PC-3 (cell line): ENCODE data around the gene TTC33. TPM values are rescaled to one million over a fixed set of nuclear protein-coding genes. Genes with fewer than 3 reads are reported as not detected.

Source experiments
- ATAC-seq: fragments of 200-7000 bp; cut with Tn5 transposase; 2 replicates; pipeline ENCODE4 v1.9.1; 2020; ENCODE audit warnings: mild to moderate bottlenecking, moderate library complexity
- BruUV-seq: library from RNA; stranded (reverse); fragments of 400-500 nt; replicated peaks from 2 replicates; lab custom pipeline; 2021; lab: Mats Ljungman, UMichigan
- CTCF ChIA-PET: fragments of 300-600 bp; sonication (Branson Sonifier 250); formaldehyde crosslinking; loops from one replicate; lab custom pipeline; 2022; ENCODE audit warnings: antibody characterized with exemption; lab: Charles Lee
- POLR2A ChIA-PET: fragments of 300-600 bp; sonication (Branson Sonifier 250); formaldehyde crosslinking; loops from one replicate; lab custom pipeline; 2022; ENCODE audit warnings: antibody characterized with exemption; ENCODE audit not compliant: unreplicated experiment; lab: Charles Lee
- DNase-seq: peaks from one replicate; pipeline ENCODE4 v3.0.0-alpha.2; 2015
- H2AFZ ChIP-seq: fragments of 300-600 bp; sonication (generic); 2 replicates; pipeline ENCODE4 v1.6.0; 2016; ENCODE audit warnings: antibody characterized with exemption, low read length
- H3F3A ChIP-seq: fragments of 300-600 bp; sonication (generic); one replicate; pipeline ENCODE4 v1.6.0; 2017; ENCODE audit warnings: antibody characterized with exemption, low read length, control low read depth, mild to moderate bottlenecking; ENCODE audit not compliant: unreplicated experiment
- H3K27ac ChIP-seq: fragments of 300-600 bp; sonication (generic); 2 replicates; pipeline ENCODE4 v1.5.1; 2016; ENCODE audit warnings: mild to moderate bottlenecking, low read length
- H3K27me3 ChIP-seq: fragments of 300-600 bp; sonication (generic); 2 replicates; pipeline ENCODE4 v1.6.1; 2016; ENCODE audit warnings: low read length, mixed read lengths
- H3K36me3 ChIP-seq: fragments of 300-600 bp; sonication (generic); 2 replicates; pipeline ENCODE4 v1.6.1; 2016; ENCODE audit warnings: low read depth, mixed run types, low read length, mixed read lengths
- H3K4me1 ChIP-seq: fragments of 300-600 bp; sonication (generic); 2 replicates; pipeline ENCODE4 v1.5.1; 2016; ENCODE audit warnings: low read length; ENCODE audit not compliant: insufficient read depth
- H3K4me2 ChIP-seq: fragments of 300-600 bp; sonication (generic); 2 replicates; pipeline ENCODE4 v1.6.0; 2016; ENCODE audit warnings: low read length
- H3K4me3 ChIP-seq: fragments of 300-600 bp; sonication (generic); 2 replicates; pipeline ENCODE4 v1.5.1; 2016; ENCODE audit warnings: mild to moderate bottlenecking, low read length, mixed read lengths
- H3K79me2 ChIP-seq: fragments of 300-600 bp; sonication (generic); 2 replicates; pipeline ENCODE4 v1.6.1; 2017; ENCODE audit warnings: low read length, mixed read lengths
- H3K9ac ChIP-seq: fragments of 300-600 bp; sonication (generic); 2 replicates; pipeline ENCODE4 v1.6.0; 2016; ENCODE audit warnings: mild to moderate bottlenecking, low read length
- H3K9me2 ChIP-seq: fragments of 300-600 bp; sonication (generic); replicated peaks from 2 replicates; pipeline ENCODE4 v1.6.1; 2016; ENCODE audit warnings: mixed run types, low read length, mixed read lengths
- H3K9me3 ChIP-seq: fragments of 300-600 bp; sonication (generic); 2 replicates; pipeline ENCODE4 v1.6.1; 2016; ENCODE audit warnings: low read length, mixed read lengths
- H4K20me1 ChIP-seq: fragments of 300-600 bp; sonication (generic); 2 replicates; pipeline ENCODE4 v1.6.1; 2016; ENCODE audit warnings: low read length, mixed read lengths
- EZH2 ChIP-seq: fragments of 300-600 bp; sonication (generic); IDR thresholded peaks from one replicate; pipeline ENCODE4 v1.6.1; 2017; ENCODE audit warnings: antibody characterized with exemption, mild to moderate bottlenecking, low read length; ENCODE audit not compliant: unreplicated experiment
- EZH2phosphoT487 ChIP-seq: fragments of 300-600 bp; sonication (generic); IDR thresholded peaks from 2 replicates; pipeline ENCODE4 v1.6.1; 2018; ENCODE audit warnings: mild to moderate bottlenecking, antibody characterized with exemption, low read length, borderline replicate concordance
- intact Hi-C: fragments of 100-400 bp; cut with micrococcal nuclease; formaldehyde crosslinking; loops from 2 replicates; pipeline ENCODE4 v1.9.0; 2023
- total RNA-seq: library from RNA; depleted of rRNA; stranded (reverse); fragments of >200 nt; gene quantifications from 2 replicates; pipeline ENCODE4 v1.2.3, GENCODE V29; 2014
- TF ChIP-seq, protein P1 (sequence below): fragments of 300-600 bp; sonication (generic); conservative IDR thresholded peaks from 2 replicates; pipeline ENCODE4 v1.5.1; 2017; ENCODE audit warnings: antibody characterized with exemption, low read depth, mild to moderate bottlenecking, low read length

Gene TTC33
- total RNA-seq, 1 experiment from 2014 or later, result 9.0 TPM

DNA sequence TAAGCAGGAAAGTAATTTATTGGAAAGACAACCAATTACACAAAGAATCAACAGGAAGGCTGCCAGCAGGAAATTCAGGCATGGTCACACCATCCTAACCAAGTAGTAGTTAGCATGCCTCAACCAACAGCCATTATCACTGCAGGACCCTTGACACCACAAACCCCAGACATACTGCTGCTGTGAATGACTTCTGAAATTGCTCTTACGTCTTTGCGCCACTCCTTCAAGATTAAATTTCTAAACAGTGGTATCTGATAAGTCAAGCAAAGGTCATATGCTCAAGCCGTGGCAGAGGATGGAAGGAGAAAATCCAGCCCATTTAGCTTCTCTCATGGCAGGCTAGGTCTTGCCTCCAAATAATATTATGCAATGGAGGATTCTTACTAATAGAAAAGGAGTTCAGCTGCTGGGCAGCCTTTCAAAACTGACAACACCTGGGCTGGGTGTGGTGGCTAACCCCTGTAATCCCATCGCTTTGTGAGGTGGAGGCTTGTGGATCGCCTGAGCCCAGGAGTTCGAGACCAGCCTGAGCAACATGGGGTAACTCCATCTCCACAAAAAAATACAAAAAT is 81.0 kb downstream of the TTC33 start:
- DNase-seq (no peak), ATAC-seq (no peak)
- no peaks in the 10 kb centered on the region for H3K9me3 ChIP-seq

DNA sequence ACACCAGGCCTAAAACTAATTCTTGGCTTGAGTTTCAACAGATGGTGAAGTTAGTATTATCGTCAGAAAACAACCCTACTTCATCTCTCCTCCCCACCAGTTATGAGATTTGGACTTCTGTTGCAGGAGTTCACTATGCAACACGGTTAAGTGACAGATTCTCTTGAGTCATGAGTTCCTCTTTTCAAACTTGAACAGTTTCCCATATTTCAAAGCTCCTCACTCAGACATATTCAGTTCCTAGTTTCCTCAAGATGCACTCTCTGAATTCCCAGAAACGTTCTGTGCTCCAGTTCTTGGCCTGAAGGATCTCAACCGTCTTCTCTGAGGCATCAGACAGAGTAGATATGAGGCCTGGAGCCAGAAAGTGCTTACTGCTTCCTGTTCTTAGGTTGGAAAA is 83.3 kb downstream of the TTC33 start:
- TF ChIP-seq EZH2phosphoT487 (no peak), EZH2 (no peak)
- TF ChIP-seq, protein P1, sequence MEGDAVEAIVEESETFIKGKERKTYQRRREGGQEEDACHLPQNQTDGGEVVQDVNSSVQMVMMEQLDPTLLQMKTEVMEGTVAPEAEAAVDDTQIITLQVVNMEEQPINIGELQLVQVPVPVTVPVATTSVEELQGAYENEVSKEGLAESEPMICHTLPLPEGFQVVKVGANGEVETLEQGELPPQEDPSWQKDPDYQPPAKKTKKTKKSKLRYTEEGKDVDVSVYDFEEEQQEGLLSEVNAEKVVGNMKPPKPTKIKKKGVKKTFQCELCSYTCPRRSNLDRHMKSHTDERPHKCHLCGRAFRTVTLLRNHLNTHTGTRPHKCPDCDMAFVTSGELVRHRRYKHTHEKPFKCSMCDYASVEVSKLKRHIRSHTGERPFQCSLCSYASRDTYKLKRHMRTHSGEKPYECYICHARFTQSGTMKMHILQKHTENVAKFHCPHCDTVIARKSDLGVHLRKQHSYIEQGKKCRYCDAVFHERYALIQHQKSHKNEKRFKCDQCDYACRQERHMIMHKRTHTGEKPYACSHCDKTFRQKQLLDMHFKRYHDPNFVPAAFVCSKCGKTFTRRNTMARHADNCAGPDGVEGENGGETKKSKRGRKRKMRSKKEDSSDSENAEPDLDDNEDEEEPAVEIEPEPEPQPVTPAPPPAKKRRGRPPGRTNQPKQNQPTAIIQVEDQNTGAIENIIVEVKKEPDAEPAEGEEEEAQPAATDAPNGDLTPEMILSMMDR, result no peak
- H3K79me2 ChIP-seq, result peaks cover 3% of the 10 kb centered on the region; the same call in 1 of the 2 replicates
- H3K9me2 ChIP-seq, result no peaks in the 10 kb centered on the region
- POLR2A ChIA-PET, result no interaction called here
- intact Hi-C loops, result no loop called here
- no peaks in the 10 kb centered on the region for H3K9me3 ChIP-seq
- H3K4me2 ChIP-seq, result no peak overlapping the region
- CTCF ChIA-PET, result no interaction called here
- no peaks in the 10 kb centered on the region for H3F3A ChIP-seq
- no peaks in the 10 kb centered on the region for H3K36me3 ChIP-seq
- peaks cover 14% of the 10 kb centered on the region for H3K4me1 ChIP-seq
- DNase-seq (no peak), ATAC-seq (no peak)
- H3K9ac ChIP-seq, result no peak overlapping the region
- H4K20me1 ChIP-seq, result no peaks in the 10 kb centered on the region
- no peak overlapping the region for H3K4me3 ChIP-seq
- no peak overlapping the region for H2AFZ ChIP-seq
- BruUV-seq, result no TSS peak
- no peaks in the 10 kb centered on the region for H3K27me3 ChIP-seq
- H3K27ac ChIP-seq, result no peak overlapping the region

More for the DNA sequence above, 81.0 kb downstream of the TTC33 start:
- BruUV-seq, result no TSS peak
- peaks cover 10% of the 10 kb centered on the region; the same call in 1 of the 2 replicates for H3K79me2 ChIP-seq
- no peaks in the 10 kb centered on the region for H3K27me3 ChIP-seq
- no peaks in the 10 kb centered on the region for H3K9me2 ChIP-seq
- CTCF ChIA-PET, result no interaction called here
- TF ChIP-seq, protein P1, result no peak
- TF ChIP-seq EZH2, result no peak
- TF ChIP-seq EZH2phosphoT487, result no peak
- no peak overlapping the region for H3K27ac ChIP-seq
- POLR2A ChIA-PET, result no interaction called here
- H3K4me2 ChIP-seq, result no peak overlapping the region
- H3K36me3 ChIP-seq, result no peaks in the 10 kb centered on the region
- H3K4me3 ChIP-seq, result no peak overlapping the region
- H3K9ac ChIP-seq, result no peak overlapping the region
- intact Hi-C loops, result no loop called here
- H3F3A ChIP-seq, result no peaks in the 10 kb centered on the region
- H3K4me1 ChIP-seq, result peaks cover 19% of the 10 kb centered on the region
- H4K20me1 ChIP-seq, result no peaks in the 10 kb centered on the region
- H2AFZ ChIP-seq, result no peak overlapping the region

DNA sequence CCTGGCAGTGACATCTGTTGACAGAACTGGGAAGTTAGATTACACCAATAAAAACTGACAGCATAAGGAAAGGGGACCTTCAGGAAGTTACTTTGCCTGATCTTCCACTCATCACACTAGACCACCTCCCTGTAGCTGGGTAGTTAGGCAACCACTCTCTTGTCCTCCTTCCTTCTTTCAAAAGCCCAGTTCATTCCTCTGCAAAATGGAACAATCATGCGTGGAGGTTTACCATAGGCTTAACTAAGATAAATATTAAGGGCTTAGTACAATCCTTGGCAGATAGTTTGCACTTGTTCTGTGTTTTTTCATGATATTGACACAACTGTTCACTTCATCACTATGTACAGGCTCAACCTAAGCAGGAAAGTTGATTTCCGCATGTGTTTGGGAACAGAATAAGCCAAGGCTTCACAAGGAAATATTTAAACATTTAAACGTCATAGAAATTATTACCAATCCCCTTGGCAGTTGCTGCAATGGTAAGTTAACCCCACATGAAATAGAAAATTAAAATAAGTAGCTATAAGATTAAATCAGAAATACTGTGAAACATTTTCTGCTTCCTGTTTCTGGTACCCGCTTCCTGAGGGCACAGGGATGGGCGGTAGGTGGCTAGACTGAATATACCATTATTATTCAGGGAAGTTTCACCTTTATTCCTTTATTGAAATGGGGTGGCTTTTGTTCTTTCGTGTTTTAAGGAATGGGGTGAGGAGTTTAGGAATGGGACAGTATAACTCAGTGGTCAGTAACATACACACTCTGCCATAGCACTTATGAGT is 86.0 kb downstream of the TTC33 start:
- intact Hi-C loops, result no loop called here

More for the DNA sequence above, 86.0 kb downstream of the TTC33 start:
- Histone ChIP-seq H3K27ac (no peak overlapping the region), H3K4me1 (peaks cover 12% of the 10 kb centered on the region), H2AFZ (no peak overlapping the region), H3F3A (no peaks in the 10 kb centered on the region), H3K4me2 (no peak overlapping the region), H3K79me2 (no peaks in the 10 kb centered on the region), H3K9me3 (no peaks in the 10 kb centered on the region), H3K4me3 (no peak overlapping the region), H3K36me3 (no peaks in the 10 kb centered on the region), H3K27me3 (no peaks in the 10 kb centered on the region), H4K20me1 (no peaks in the 10 kb centered on the region), H3K9me2 (no peaks in the 10 kb centered on the region), H3K9ac (no peak overlapping the region)
- no peak for TF ChIP-seq EZH2phosphoT487
- TF ChIP-seq, protein P1, result no peak
- ChIA-PET CTCF (no interaction called here), POLR2A (interaction anchor here (0.5 kb wide), 1 partner anchor 127 kb away, joined by 3 read pairs; no protein-coding TSS in a partner anchor)
- no peak for DNase-seq
- BruUV-seq, result no TSS peak
- no peak for ATAC-seq
